ENCODE data around the gene ABHD8.

- TF ChIP-seq TAF1 (IDR thresholded peaks at IDR 0.05; ENCODE audit: low read depth) (no peak), CEBPB (IDR thresholded peaks at IDR 0.05) (no peak), YY1 (IDR thresholded peaks at IDR 0.05; ENCODE audit: low read depth) (no peak)
Measured at GRCh38 chr19:17281391-17282304, 21.6 kb downstream of the ABHD8 start, which contains the start of gene ANKLE1.
